Stimulated activated memory B cell treated with anti-CD40 and anti-IgM and Interleukin-4, amounts not matched to agents 10 μg/mL and 1 μg/mL and 100 μg/mL, for 72 hours (primary cell): Measurements from ENCODE around the gene EMC6.
A peak's percentile ranks its signal among the peaks of the same experiment; 100 is the strongest.
"Not testable (repeated sequence)": the region's sequence is repeated elsewhere in the genome, so short reads cannot be mapped to it uniquely, and the experiment has no call there.

Experiments used
- ATAC-seq: fragments of 150-1000 bp; cut with Tn5 transposase; 2 replicates; pipeline ENCODE4 v1.10.0; 2021
- H3K27ac Mint-ChIP-seq: one replicate; pipeline ENCODE4 v1.8.0; 2022; ENCODE audit warnings: mild to moderate bottlenecking, mixed read lengths
- H3K27me3 Mint-ChIP-seq: one replicate; pipeline ENCODE4 v1.8.0; 2022; ENCODE audit warnings: mixed read lengths
- H3K36me3 Mint-ChIP-seq: one replicate; pipeline ENCODE4 v1.8.0; 2022; ENCODE audit warnings: mixed read lengths
- H3K4me1 Mint-ChIP-seq: one replicate; pipeline ENCODE4 v1.8.0; 2022; ENCODE audit warnings: mixed read lengths
- H3K4me3 Mint-ChIP-seq: one replicate; pipeline ENCODE4 v1.8.0; 2022; ENCODE audit warnings: mild to moderate bottlenecking, moderate library complexity, mixed read lengths
- H3K9me3 Mint-ChIP-seq: one replicate; pipeline ENCODE4 v1.8.0; 2022; ENCODE audit warnings: mixed read lengths

Gene EMC6

DNA sequence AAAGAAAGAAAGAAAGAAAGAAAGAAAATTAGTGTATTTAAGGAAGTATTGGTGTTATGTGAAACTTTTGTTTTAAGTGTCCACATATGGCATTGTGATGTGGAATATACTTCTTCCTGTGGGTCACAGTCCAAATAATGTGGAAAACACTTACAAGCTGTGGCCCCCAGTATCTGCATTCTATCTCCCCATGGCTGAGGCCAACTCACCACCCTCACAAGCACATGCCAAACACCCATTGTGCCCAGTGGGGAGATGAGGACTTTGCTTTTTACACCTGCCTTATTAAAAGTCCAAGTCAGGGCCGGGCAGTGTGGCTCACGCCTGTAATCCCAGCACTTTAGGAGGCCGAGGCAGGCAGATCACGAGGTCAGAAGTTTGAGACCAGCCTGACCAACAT, 31.3 kb downstream of the EMC6 start:
- peak overlapping the region; percentile 52 for H3K27ac Mint-ChIP-seq
- no peak overlapping the region for H3K4me3 Mint-ChIP-seq
- peaks cover 36% of the 10 kb centered on the region for H3K4me1 Mint-ChIP-seq
- H3K36me3 Mint-ChIP-seq, result peaks cover 9% of the 10 kb centered on the region
- H3K9me3 Mint-ChIP-seq, result peaks cover 3% of the 10 kb centered on the region
- ATAC-seq, result no peak
- H3K27me3 Mint-ChIP-seq, result no peaks in the 10 kb centered on the region

- H3K27me3 Mint-ChIP-seq, H3K4me3 Mint-ChIP-seq, H3K27ac Mint-ChIP-seq, H3K36me3 Mint-ChIP-seq, ATAC-seq, H3K9me3 Mint-ChIP-seq: not testable (repeated sequence)
- peaks cover 34% of the 10 kb centered on the region for H3K4me1 Mint-ChIP-seq
Observed at GRCh38 chr17:3702041-3702539, 33.5 kb downstream of the EMC6 start.

DNA sequence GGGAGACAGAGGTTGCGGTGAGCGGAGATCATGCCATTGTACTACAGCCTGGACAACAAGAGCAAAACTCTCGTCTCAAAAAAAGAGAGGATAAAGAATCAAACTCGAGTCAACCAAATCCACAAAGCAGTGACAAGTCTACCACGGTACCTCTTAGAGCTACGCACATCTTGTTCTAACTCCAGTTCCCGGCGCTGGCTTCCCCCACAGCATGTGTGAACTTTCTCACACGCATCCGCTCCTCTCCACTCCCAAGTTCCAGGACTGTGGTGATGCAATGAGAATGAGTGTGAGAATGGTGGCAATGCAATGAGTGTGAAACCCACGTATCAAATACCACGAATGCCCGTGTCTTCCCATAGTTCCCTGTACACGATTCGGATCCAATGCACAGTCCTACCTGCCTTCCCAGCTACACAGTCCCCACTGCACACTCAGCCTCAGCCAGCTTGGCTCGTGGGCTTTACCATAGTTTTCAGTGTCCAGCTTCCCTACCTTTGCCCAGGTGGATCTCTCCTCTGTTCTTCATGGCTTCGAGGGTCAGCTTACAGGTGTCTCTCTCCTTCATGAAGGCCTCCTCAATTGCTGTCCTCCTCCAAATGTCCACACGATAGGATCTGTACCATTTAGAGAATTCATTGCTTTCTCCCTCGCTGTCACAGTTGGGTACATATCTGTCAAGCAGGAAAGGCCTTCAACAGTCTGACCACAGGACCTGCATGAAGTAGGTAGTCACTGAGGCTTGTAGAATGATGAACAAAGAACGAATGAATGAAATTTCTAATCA, 36.5 kb downstream of the EMC6 start:
- ATAC-seq, result no peak
- peaks cover 9% of the 10 kb centered on the region for H3K36me3 Mint-ChIP-seq
- H3K4me3 Mint-ChIP-seq, result no peak overlapping the region
- peaks cover 39% of the 10 kb centered on the region for H3K4me1 Mint-ChIP-seq
- H3K27ac Mint-ChIP-seq, result no peak overlapping the region
- H3K9me3 Mint-ChIP-seq, result no peaks in the 10 kb centered on the region
- no peaks in the 10 kb centered on the region for H3K27me3 Mint-ChIP-seq

- H3K4me3 Mint-ChIP-seq, H3K9me3 Mint-ChIP-seq, ATAC-seq, H3K27ac Mint-ChIP-seq, H3K27me3 Mint-ChIP-seq, H3K36me3 Mint-ChIP-seq: not testable (repeated sequence)
- peaks cover 39% of the 10 kb centered on the region for H3K4me1 Mint-ChIP-seq
Observed at GRCh38 chr17:3705718-3705984, 37.0 kb downstream of the EMC6 start.

GRCh38 chr17:3708366-3708765, 39.8 kb downstream of the EMC6 start:
- Mint-ChIP-seq H3K4me1 (peaks cover 53% of the 10 kb centered on the region), H3K27me3 (no peaks in the 10 kb centered on the region), H3K36me3 (peaks cover 7% of the 10 kb centered on the region), H3K9me3 (no peaks in the 10 kb centered on the region), H3K4me3 (no peak overlapping the region), H3K27ac (peak overlapping the region; percentile 17)
- ATAC-seq, result no peak

DNA sequence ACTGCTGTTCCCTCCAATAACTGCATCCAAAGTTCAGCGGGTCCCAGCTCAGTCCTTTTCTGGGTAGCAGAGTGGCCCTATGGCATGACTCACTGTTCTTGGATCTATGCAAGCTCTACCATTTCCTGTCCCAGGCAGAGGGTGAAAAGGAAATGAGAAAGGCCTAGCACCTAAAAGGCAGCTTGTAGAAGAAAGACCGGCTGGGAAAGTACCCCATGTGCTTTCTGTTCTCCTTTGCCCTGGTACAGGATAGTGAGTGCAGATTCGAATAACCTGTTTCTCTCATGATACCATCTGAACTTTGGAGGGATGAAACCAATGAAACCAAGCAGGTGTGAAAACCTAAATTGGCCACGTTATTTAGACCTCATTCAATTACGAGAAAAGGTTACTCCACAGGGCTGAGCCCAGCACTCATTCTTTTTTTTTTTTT, 42.4 kb downstream of the EMC6 start:
- peaks cover 56% of the 10 kb centered on the region for H3K4me1 Mint-ChIP-seq
- ATAC-seq, result peak; percentile 99
- H3K36me3 Mint-ChIP-seq, result peaks cover 21% of the 10 kb centered on the region
- H3K27ac Mint-ChIP-seq, result peak overlapping the region; percentile 88
- no peaks in the 10 kb centered on the region for H3K27me3 Mint-ChIP-seq
- peak overlapping the region; percentile 55 for H3K4me3 Mint-ChIP-seq
- no peaks in the 10 kb centered on the region for H3K9me3 Mint-ChIP-seq

DNA sequence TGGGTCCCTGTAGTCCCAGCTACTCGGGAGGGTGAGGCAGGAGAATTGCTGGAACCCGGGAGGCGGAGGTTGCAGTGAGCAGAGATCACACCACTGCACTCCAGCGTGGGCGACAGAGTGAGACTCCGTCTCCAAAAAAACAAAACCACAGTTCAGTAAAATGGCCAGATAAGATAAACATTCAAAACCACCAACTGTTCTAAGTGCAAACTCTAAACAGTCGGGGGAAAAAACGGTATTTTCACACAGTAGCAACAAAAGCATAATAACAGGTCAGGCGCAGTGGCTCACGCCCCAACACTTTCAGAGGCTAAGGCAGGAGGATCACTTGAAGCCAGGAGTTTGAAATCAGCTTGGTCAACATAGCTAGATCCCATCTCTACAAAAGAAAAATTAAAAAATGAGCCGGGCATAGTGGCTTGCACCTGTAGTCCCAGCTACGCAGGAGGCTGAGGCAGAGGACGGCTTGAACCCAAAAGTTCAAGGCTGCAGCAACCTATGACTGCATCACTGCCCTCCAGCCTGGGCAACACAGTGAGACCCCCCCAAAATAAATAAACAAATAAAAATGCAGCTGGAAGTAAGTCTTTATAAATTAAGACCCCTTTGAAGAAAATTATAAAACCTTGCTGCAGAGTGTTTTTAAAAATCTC, 44.3 kb downstream of the EMC6 start:
- H3K4me1 Mint-ChIP-seq, result peaks cover 61% of the 10 kb centered on the region
- H3K4me3 Mint-ChIP-seq, result no peak overlapping the region

GRCh38 chr17:3715296-3715695, 46.7 kb downstream of the EMC6 start:
- H3K27ac Mint-ChIP-seq, result peak overlapping the region; percentile 9
- no peaks in the 10 kb centered on the region for H3K27me3 Mint-ChIP-seq
- H3K4me1 Mint-ChIP-seq, result peaks cover 55% of the 10 kb centered on the region
- no peak for ATAC-seq
- H3K9me3 Mint-ChIP-seq, result no peaks in the 10 kb centered on the region
- H3K4me3 Mint-ChIP-seq, result no peak overlapping the region
- peaks cover 56% of the 10 kb centered on the region for H3K36me3 Mint-ChIP-seq

More for the DNA sequence above, 44.3 kb downstream of the EMC6 start:
- Mint-ChIP-seq H3K27ac (peak overlapping the region; percentile 88), H3K9me3 (no peaks in the 10 kb centered on the region), H3K27me3 (no peaks in the 10 kb centered on the region), H3K36me3 (peaks cover 41% of the 10 kb centered on the region)
- ATAC-seq, result no peak

- no peak overlapping the region for H3K4me3 Mint-ChIP-seq
- H3K9me3 Mint-ChIP-seq, result no peaks in the 10 kb centered on the region
- H3K4me1 Mint-ChIP-seq, result peaks cover 56% of the 10 kb centered on the region
- no peak for ATAC-seq
- H3K36me3 Mint-ChIP-seq, result peaks cover 73% of the 10 kb centered on the region
- H3K27ac Mint-ChIP-seq, result no peak overlapping the region
- no peaks in the 10 kb centered on the region for H3K27me3 Mint-ChIP-seq
Observed at GRCh38 chr17:3718201-3718600, 49.6 kb downstream of the EMC6 start.

- H3K27me3 Mint-ChIP-seq, result no peaks in the 10 kb centered on the region
- peaks cover 73% of the 10 kb centered on the region for H3K36me3 Mint-ChIP-seq
- H3K9me3 Mint-ChIP-seq, result no peaks in the 10 kb centered on the region
- no peak for ATAC-seq
- peak overlapping the region; percentile 68 for H3K27ac Mint-ChIP-seq
- peaks cover 56% of the 10 kb centered on the region for H3K4me1 Mint-ChIP-seq
- H3K4me3 Mint-ChIP-seq, result no peak overlapping the region
Observed at GRCh38 chr17:3719265-3719664, 50.7 kb downstream of the EMC6 start.
